ENCODE data around the gene KMO.

KMO gene

GRCh38 chr1:241536304-241536703 lies 4.1 kb downstream of the KMO start:
- no peak for DNase-seq (ENCODE audit: low read depth)
- TF ChIP-seq, protein P1, sequence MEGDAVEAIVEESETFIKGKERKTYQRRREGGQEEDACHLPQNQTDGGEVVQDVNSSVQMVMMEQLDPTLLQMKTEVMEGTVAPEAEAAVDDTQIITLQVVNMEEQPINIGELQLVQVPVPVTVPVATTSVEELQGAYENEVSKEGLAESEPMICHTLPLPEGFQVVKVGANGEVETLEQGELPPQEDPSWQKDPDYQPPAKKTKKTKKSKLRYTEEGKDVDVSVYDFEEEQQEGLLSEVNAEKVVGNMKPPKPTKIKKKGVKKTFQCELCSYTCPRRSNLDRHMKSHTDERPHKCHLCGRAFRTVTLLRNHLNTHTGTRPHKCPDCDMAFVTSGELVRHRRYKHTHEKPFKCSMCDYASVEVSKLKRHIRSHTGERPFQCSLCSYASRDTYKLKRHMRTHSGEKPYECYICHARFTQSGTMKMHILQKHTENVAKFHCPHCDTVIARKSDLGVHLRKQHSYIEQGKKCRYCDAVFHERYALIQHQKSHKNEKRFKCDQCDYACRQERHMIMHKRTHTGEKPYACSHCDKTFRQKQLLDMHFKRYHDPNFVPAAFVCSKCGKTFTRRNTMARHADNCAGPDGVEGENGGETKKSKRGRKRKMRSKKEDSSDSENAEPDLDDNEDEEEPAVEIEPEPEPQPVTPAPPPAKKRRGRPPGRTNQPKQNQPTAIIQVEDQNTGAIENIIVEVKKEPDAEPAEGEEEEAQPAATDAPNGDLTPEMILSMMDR (IDR thresholded peaks at IDR 0.05; ENCODE audit: insufficient read depth, low read depth, low read length, missing control alignments), result no peak
- no peak overlapping the region for H3K4me3 ChIP-seq (ENCODE audit: low read depth, low read length)

DNA sequence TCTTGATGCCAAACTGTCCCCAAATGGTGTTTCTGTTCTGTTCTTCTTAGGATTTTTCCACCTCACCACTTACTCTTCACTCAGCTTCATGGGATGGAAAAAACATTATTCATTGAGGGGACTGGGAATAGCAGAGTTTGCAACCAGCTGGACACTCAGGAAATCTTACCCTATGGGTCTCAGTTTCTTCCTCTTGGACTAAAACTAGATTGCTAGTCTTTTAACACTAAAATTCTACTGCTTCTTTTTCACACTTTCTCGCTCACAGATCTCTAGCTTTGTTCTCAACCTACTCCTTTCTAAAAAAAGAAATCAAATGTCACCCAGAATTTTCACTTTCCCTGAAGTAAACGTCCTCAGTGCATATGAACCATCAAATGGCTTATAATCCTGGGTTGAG lies 4.8 kb downstream of the KMO start:
- DNase-seq (ENCODE audit: low read depth), result no peak
- TF ChIP-seq, protein P1 (IDR thresholded peaks at IDR 0.05; ENCODE audit: insufficient read depth, low read depth, low read length, missing control alignments), result no peak
- H3K4me3 ChIP-seq (ENCODE audit: low read depth, low read length), result no peak overlapping the region

DNA sequence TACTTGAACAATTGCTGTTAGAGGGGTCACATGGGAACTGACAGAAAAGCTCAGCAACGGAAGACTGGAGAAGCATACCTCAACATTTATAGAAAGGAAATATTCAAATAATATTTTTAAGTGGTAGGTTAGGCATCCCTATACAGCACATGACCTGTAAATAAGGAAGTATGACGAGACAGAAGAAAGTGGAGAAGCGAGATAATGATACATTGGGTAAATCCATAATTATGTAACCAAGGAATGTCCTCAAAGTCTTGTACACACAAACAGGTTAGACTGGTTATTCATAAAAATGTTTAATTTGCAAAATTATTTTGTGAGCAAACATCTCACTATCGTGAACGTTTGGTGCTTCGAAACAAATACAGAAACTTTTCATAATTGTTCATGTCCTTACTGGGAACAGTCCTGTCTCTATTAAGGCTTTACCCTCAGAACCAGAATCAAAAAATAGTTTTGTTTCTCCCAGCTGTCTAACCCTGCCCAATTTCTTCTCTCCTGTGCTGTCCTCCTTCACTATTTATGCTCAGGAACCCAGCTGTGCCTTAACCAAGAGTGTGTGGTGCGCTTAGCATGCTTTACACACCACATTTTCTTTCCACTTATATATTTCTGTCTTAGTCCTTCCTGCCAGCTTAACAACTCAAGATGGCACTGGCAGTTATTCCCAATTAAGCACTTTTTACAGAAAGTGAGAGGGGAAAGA lies 10.2 kb downstream of the KMO start:
- TF ChIP-seq, protein P1 (IDR thresholded peaks at IDR 0.05; ENCODE audit: insufficient read depth, low read depth, low read length, missing control alignments), result no peak
- H3K4me3 ChIP-seq (ENCODE audit: low read depth, low read length), result no peak overlapping the region
- no peak for DNase-seq (ENCODE audit: low read depth)

DNA sequence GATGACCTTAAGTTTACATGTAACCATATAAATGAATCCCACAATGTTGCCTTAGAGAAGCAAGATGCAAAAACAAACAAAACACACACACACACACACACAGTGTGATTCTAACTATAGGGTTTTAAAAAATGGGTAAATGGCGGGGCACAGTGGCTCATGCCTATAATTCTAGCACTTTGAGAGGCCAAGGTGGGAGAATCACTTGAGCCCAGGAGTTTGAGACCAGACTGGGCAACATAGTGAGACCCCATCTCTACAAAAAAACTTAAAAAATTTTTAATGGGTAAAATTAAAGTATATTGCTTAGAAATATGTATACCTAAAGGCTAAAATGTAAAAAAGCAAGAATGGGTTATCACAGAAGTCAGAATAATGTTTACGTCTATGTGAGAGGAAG lies 15.8 kb downstream of the KMO start:
- DNase-seq (ENCODE audit: low read depth), result no peak
- TF ChIP-seq, protein P1 (IDR thresholded peaks at IDR 0.05; ENCODE audit: insufficient read depth, low read depth, low read length, missing control alignments), result no peak
- H3K4me3 ChIP-seq (ENCODE audit: low read depth, low read length), result no peak overlapping the region

DNA sequence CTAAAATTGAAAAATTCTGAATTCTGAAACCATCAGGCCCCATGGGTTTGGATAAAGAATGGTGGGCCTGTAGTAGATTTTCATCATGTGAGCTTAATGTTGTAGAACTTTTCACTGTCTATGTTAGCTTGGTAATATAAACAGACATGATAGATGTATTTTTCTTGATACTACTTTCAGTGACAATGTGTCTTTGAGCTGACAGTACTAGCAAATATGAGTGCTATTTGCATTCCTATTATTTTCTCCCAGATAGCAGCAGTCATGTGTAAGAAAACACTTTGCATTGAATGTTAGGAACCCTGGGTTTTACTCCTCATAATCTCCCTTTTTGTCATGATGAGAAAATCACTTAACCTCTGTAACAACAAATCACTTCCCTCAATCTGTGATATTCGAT lies 18.1 kb downstream of the KMO start:
- H3K4me3 ChIP-seq (ENCODE audit: low read depth, low read length), result no peak overlapping the region
- TF ChIP-seq, protein P1 (IDR thresholded peaks at IDR 0.05; ENCODE audit: insufficient read depth, low read depth, low read length, missing control alignments), result no peak
- DNase-seq (ENCODE audit: low read depth), result no peak

GRCh38 chr1:241551759-241552638 lies 19.8 kb downstream of the KMO start:
- TF ChIP-seq, protein P1 (IDR thresholded peaks at IDR 0.05; ENCODE audit: insufficient read depth, low read depth, low read length, missing control alignments), result no peak
- H3K4me3 ChIP-seq (ENCODE audit: low read depth, low read length), result peak overlapping the region; percentile 36
- peak; percentile 78 for DNase-seq (ENCODE audit: low read depth)

All from GM12865 (cell line).